ENCODE data around the gene OLIG3.

Gene OLIG3

DNA sequence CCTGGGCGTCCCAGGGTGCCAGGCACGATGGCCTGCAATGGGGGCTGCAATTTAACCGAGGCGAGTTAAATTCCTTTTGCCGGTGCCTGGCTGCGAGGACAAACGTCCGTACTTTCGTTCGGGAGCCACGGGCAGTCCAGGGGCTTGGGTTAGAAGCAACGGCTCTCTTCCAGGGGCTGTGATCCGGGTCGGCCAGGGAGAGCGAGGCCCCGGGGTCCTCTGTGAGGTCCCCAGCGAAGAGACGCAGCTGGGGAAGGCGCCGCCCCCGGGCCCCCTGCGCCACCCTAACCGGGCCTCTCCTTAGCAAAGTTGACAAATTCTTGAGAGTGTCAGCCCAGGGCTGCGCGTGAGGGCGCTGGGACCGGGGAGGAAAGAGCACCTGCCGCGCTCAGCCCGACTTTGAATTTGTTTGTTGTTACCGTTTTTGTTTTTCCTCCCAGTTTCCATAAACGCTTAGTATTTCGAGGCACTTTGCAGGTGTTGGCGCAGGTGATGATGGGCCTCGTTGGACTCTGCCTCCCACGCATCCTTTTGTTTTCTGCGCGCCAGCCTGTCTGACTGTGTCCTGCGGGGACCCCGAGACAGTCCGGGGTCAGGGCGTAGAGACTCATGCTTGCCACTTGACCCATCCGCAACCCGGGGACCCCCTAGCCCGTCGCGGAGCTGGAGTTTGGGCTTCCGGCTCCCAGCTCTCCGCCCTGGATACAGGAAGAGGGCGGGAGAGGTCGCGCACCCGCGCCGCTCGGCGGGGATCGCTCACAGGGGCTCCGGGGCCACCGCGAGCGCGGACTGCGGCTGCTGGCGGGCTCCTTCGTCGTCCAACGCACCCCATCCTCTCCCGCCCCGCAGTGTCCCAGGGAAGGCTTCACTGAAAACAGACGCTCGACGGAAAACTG, 5.8 kb downstream of the OLIG3 start:
- no peak for TF ChIP-seq CTCF (IDR thresholded peaks at IDR 0.05)

DNA sequence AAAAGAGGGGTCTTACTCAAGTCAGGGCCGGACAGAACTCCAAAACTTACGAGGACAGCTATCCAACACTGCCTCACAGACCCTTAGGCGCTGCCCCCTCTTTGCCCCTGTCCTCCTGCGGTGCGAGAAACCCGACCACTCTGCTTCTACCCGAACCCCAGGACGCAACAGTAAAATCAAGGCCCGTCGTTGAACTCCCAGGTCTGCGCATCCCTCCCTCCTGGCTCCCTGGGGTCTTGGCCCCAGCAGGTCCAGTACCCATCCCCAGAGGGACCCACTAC, 6.4 kb downstream of the OLIG3 start:
- TF ChIP-seq CTCF (IDR thresholded peaks at IDR 0.05), result no peak

DNA sequence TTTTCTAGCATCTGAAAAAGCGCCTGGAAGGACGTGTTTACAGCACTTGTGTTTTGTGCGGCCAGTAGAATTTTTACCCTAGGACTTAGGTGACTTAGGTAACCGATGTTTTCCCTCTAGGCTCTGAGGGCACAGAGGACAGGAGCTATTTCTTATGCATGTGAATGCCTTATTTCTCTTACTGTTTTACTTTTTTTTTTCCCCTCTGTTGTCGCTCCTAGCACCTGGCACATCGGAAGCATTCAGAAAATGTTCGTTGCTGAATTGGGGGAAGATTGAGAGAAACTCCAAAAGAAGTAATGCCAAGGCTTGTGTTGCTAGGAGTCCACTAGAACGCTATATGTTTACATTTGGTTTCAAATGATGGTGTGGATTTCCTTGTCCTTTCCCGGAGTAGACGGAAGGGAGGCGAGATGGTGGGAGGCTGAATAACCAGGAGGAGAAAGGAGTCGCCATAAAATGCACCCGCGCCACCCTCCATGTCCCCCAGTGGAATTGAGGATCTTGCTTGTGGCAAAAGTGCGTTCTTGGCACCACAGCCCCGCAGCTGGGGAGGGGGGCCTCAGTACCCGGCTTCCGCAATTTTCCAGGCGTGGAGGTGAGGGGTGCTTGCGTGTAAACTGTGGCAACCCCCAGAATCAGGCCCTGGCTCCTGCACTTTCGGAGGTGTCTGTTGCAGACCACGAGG, 6.9 kb downstream of the OLIG3 start:
- TF ChIP-seq CTCF (IDR thresholded peaks at IDR 0.05), result no peak

- no peak for TF ChIP-seq CTCF (IDR thresholded peaks at IDR 0.05)
These were observed 7.8 kb downstream of the OLIG3 start for GRCh38 chr6:137486416-137486815.

DNA sequence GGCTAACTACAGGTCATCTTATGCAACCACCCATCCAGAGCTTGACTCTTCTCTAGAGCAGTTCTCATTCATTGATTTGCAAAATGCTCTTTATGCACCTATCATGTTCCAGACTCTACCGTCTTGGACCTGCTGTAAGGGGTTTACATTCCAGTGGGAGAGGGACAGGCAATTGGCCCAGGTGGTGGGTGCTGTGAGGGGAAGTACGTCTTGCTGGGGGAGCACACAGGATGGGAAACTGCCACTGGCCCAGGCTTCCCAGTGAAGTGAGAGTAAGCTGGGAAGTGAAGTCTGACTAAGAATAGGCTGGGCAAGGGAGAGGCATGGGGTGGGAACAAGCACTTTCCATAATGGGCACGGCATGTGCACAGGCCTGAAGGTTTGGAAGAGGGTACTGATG, 13.8 kb downstream of the OLIG3 start:
- no peak for TF ChIP-seq CTCF (IDR thresholded peaks at IDR 0.05)

DNA sequence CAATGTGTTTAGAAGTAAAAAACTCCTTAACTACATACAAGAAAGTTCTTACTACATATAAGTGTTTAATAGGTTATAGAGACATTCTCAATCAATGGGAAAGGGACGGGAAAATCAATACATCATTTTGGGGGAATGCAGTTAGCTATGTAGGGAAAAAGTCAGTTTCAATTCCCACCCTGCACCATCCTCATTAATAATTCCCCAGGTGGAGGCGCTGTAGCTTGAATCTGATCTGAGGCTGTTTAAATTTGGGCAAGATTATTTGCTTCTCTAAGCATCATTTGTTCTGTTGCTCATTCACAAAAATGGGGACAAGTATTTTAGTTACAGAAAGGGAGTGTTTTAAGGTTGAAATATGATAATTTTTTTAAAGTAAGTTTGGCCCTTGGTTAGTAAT, 19.1 kb downstream of the OLIG3 start:
- peak; percentile 38 for TF ChIP-seq CTCF (IDR thresholded peaks at IDR 0.05)

- TF ChIP-seq CTCF (IDR thresholded peaks at IDR 0.05), result no peak
These were observed 20.6 kb downstream of the OLIG3 start for GRCh38 chr6:137473598-137473997.
